Chondrocyte (in vitro differentiated cells): ENCODE results near the gene CSF3R. TPM values are rescaled to one million over a fixed set of nuclear protein-coding genes. Genes with fewer than 3 reads are reported as not detected.
A peak's percentile ranks its signal among the peaks of the same experiment; 100 is the strongest.

Experiments
- DNase-seq: peaks from one replicate; pipeline ENCODE4 v3.0.0; 2021; ENCODE audit warnings: mixed read lengths, low spot score
- H3K27ac Mint-ChIP-seq: one replicate; pipeline ENCODE4 v1.8.0; 2021; ENCODE audit warnings: mild to moderate bottlenecking, moderate library complexity, mixed read lengths; ENCODE audit not compliant: unreplicated experiment
- H3K27me3 Mint-ChIP-seq: 2 replicates; pipeline ENCODE4 v1.8.0; 2021; ENCODE audit warnings: low read depth, mixed read lengths
- H3K36me3 Mint-ChIP-seq: 2 replicates; pipeline ENCODE4 v1.8.0; 2021; ENCODE audit warnings: low read depth, mixed read lengths
- H3K4me1 Mint-ChIP-seq: 2 replicates; pipeline ENCODE4 v1.8.0; 2021; ENCODE audit warnings: low read depth, mild to moderate bottlenecking, mixed read lengths
- H3K4me3 Mint-ChIP-seq: one replicate; pipeline ENCODE4 v1.8.0; 2021; ENCODE audit warnings: mild to moderate bottlenecking, moderate library complexity, mixed read lengths; ENCODE audit not compliant: unreplicated experiment
- H3K9me3 Mint-ChIP-seq: 2 replicates; pipeline ENCODE4 v1.8.0; 2021; ENCODE audit warnings: low read depth, mixed read lengths
- CTCF ChIP-seq: fragments of 200-600 bp; sonication (generic); IDR thresholded peaks from 2 replicates; pipeline ENCODE4 v1.5.0; 2021; ENCODE audit warnings: antibody characterized with exemption, mild to moderate bottlenecking, moderate library complexity
- total RNA-seq: library from RNA; stranded (reverse); gene quantifications from 3 replicates; pipeline ENCODE4 v1.2.1, GENCODE V29; 2021

CSF3R gene
- total RNA-seq, 1 donor from 2014 or later: not detected

DNA sequence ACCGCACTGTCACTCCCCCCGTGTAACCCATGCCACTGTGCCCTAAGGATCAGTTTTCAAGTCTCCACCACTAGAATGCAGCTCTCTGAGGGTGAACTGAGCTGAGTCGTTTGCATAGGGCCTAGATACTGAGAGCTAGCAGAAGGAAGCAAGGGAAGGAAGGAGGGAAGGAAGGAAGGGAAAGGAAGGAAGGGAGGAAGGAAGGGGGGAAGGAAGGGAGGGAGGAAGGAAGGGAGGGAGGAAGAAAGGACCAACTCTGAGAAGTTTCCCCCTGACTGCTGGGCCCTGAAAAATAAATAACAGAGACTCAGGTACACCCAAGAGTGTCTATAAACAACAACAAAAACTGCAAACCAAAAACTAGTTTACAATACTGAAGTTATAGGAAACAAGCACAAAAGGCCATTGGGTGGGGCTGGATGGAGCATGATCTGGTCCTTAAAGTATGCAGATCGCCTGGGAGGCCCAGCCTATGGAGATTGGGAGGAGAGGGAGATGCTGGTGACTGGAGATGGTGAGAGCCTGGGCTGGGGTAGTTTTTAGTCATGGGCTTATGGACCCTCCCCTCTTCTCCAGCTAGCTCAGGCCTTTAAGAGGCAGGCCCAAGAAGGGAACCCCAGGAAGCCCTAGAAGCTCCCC lies 16.9 kb downstream of the CSF3R start:
- Mint-ChIP-seq H3K9me3 (no peaks in the 10 kb centered on the region), H3K4me1 (peaks cover 30% of the 10 kb centered on the region), H3K36me3 (peaks cover 4% of the 10 kb centered on the region), H3K27me3 (no peaks in the 10 kb centered on the region), H3K27ac (peak overlapping the region; percentile 99), H3K4me3 (no peak overlapping the region)
- no peak for DNase-seq
- no peak for TF ChIP-seq CTCF

DNA sequence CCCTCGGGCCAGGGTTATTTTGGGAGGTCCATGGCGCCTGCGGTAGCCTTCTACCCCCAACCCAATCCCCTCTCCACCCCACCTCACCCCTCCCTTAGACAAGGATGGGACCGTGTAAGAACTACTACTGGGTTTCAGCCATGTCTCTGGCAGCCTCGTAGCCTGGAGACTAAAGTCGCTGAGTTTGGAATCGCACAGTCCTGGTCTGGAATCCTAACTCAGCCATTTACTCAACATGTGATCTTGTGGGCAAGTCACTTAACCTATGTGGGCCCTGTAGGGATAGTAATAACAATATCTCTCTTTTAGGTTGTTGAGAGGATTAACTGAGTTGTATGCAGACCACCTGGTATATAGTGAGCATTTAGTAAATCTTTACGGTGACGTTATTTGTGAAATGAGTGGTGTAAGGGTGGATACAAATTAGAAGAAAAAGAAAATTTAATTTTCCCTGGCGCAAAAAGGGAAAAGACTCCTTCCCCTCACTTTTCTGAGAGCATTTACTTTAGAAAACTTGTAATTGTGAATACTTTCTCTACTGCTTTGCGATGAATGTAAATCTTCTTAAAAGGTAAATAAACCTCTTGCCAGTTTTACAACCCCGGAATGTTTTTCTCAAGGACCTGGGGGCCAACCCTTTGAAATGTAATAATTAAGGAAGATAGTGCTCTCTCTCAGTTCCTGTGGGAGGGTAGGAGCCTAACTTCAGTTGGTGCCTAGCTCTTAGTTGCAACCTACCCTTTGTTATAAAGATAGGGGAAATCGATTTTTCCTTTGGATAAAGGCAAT lies 17.9 kb downstream of the CSF3R start:
- H3K27me3 Mint-ChIP-seq: no peaks in the 10 kb centered on the region
- peak overlapping the region; percentile 99 for H3K27ac Mint-ChIP-seq
- H3K36me3 Mint-ChIP-seq: peaks cover 5% of the 10 kb centered on the region
- DNase-seq: no peak
- peaks cover 30% of the 10 kb centered on the region for H3K4me1 Mint-ChIP-seq
- H3K9me3 Mint-ChIP-seq: no peaks in the 10 kb centered on the region
- no peak for TF ChIP-seq CTCF
- H3K4me3 Mint-ChIP-seq: peak overlapping the region; percentile 100

- Mint-ChIP-seq H3K36me3 (peaks cover 7% of the 10 kb centered on the region), H3K9me3 (no peaks in the 10 kb centered on the region), H3K4me1 (peaks cover 30% of the 10 kb centered on the region), H3K27ac (peak within 1 kb of the TSS; percentile 99), H3K4me3 (peak within 1 kb of the TSS; percentile 100), H3K27me3 (no peaks in the 10 kb centered on the region)
- TF ChIP-seq CTCF: no peak
- DNase-seq: peak; percentile 96
Measured at GRCh38 chr1:36463803-36464604, 18.7 kb downstream of the CSF3R start, which contains the start of gene MRPS15. TSS of gene MRPS15 (minus strand) at chr1:36464384. CDS start at chr1:36464275, 109 bp downstream.

DNA sequence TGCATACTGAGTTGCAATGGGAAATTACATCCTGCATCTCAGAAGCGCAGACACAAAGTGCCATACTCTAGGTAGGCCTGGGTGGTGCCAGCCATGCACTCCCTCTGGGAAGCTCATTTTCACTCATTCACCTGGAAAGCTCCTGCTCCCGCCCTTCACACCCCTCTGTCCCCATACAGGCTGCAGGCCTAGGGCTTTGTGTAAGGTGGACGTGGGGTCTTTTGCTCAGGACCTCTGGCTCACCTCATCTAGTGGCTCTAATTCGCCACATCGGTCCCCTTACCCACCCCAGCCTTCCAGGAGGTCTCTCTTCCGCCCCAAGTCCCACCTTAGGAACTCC lies 19.3 kb downstream of the CSF3R start:
- TF ChIP-seq CTCF: no peak
- peak overlapping the region; percentile 100 for H3K4me3 Mint-ChIP-seq

DNA sequence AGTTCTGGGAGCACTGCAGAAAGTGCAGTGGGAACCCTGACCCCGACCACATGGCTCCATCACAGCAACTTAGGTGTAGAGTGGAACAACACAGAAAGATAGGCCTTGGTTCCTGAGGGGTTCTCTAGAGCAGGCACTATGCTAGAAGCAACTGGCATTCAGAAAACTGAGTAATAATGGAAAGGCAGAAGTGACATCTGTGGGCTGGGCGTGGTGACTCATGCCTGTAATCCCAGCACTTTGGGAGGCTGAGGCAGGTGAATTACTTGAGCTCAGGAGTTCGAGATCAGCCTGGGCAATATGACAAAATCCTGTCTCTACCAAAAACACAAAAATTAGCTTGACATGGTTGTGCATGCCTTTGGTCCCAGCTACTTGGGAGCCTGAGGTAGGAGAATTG lies 23.8 kb downstream of the CSF3R start:
- Mint-ChIP-seq H3K27ac (no peak overlapping the region), H3K27me3 (no peaks in the 10 kb centered on the region), H3K4me3 (no peak overlapping the region), H3K36me3 (peaks cover 25% of the 10 kb centered on the region), H3K9me3 (no peaks in the 10 kb centered on the region), H3K4me1 (peaks cover 13% of the 10 kb centered on the region)
- no peak for DNase-seq
- TF ChIP-seq CTCF: no peak

More for the DNA sequence above, 19.3 kb downstream of the CSF3R start:
- Mint-ChIP-seq H3K27ac (peak overlapping the region; percentile 99), H3K9me3 (no peaks in the 10 kb centered on the region), H3K4me1 (peaks cover 30% of the 10 kb centered on the region), H3K36me3 (peaks cover 10% of the 10 kb centered on the region), H3K27me3 (no peaks in the 10 kb centered on the region)
- DNase-seq: no peak
